ENCODE measurements around the gene ZMAT3. TPM values are rescaled to one million over a fixed set of nuclear protein-coding genes. Genes with fewer than 3 reads are reported as not detected.

ZMAT3 gene
- total and polyA plus RNA-seq, 2 of the 13 experiments (the other 11 are each of a cell fraction or from before 2014, with no cell fraction given) = 11.4 to 11.7 TPM

Small RNA genes lying within 50 kb of the gene (small RNA-seq; reads per million reads assigned to genes)
- 0 reads per million in 3 experiments for gene RF00019 (ENCODE audit: insufficient read depth in 2 of 3, insufficient read length in 3 of 3, low read depth in 2 of 3, low replicate concordance in 1 of 3)

Other genes starting within 250 kb of the ZMAT3 start
- gene PIK3CA, start 76.5 kb upstream of the ZMAT3 start, total RNA-seq (2016; rRNA removed; fragmentation: Illumina TruSeq; extraction: Trizol) = 11.4 and 20.4 TPM in 2 replicates
- gene PIK3CA, start 76.5 kb upstream of the ZMAT3 start, polyA plus RNA-seq (2011; rRNA removed) = 4.6 and 5.7 TPM in 2 replicates
- 2.4 and 4.3 TPM in 2 replicates for gene KCNMB3, start 179.3 kb upstream of the ZMAT3 start, total RNA-seq (2016; rRNA removed; fragmentation: Illumina TruSeq; extraction: Trizol)
- 7.1 and 8.7 TPM in 2 replicates for gene KCNMB3, start 179.3 kb upstream of the ZMAT3 start, polyA plus RNA-seq (2011; rRNA removed)